MM.1S (cell line): ENCODE results near the gene MAD1L1.

Source experiments
- CTCF ChIP-seq: fragments of 300-600 bp; sonication (generic); IDR thresholded peaks from 2 replicates; pipeline ENCODE4 v1.5.1; 2016; ENCODE audit warnings: antibody characterized with exemption, low read length, mixed read lengths
- EZH2phosphoT487 ChIP-seq: fragments of 300-600 bp; sonication (generic); IDR thresholded peaks from 2 replicates; pipeline ENCODE4 v1.6.1; 2018; ENCODE audit warnings: antibody characterized with exemption, low read length

- no peak for TF ChIP-seq CTCF
- no peak for TF ChIP-seq EZH2phosphoT487
Measured at GRCh38 chr7:2034291-2035201, 198.2 kb downstream of the MAD1L1 start.
